GM12865 (cell line): Measurements from ENCODE around the gene CDYL.

Experiments
- DNase-seq: peaks from one replicate; pipeline ENCODE4 v3.0.0; 2010; ENCODE audit warnings: low read depth
- H3K4me3 ChIP-seq: 2 replicates; pipeline ENCODE4 v1.5.1; 2011; ENCODE audit warnings: mild to moderate bottlenecking, low read depth, low read length, control low read depth
- TF ChIP-seq, protein P1 (sequence below): IDR thresholded peaks from 2 replicates; pipeline ENCODE4 v1.5.1; 2011; ENCODE audit warnings: low read length, control low read depth, low read depth, inconsistent platforms; ENCODE audit not compliant: insufficient read depth; ENCODE audit errors: missing control alignments

CDYL gene

DNA sequence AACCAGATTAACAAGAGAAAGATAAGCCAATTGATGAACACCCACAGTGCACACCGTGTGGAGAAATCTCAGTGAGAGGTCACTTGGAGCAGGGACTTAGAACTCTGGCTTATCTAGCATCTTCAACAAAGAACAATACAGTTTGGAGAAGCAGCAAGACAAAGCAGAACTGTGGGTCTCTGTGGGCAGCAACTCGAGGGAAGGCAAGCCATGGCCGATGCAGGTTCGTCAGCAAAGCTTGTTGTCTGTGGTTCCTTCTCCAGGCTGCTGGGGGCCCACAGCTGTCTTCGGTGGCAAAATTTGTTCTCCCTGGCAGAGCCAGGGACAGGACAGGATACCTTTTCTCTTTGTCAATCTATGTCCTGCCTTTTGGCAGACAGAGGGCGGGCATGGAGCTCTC is 205.6 kb downstream of the CDYL start:
- H3K4me3 ChIP-seq, result no peak overlapping the region
- DNase-seq, result no peak
- TF ChIP-seq, protein P1, sequence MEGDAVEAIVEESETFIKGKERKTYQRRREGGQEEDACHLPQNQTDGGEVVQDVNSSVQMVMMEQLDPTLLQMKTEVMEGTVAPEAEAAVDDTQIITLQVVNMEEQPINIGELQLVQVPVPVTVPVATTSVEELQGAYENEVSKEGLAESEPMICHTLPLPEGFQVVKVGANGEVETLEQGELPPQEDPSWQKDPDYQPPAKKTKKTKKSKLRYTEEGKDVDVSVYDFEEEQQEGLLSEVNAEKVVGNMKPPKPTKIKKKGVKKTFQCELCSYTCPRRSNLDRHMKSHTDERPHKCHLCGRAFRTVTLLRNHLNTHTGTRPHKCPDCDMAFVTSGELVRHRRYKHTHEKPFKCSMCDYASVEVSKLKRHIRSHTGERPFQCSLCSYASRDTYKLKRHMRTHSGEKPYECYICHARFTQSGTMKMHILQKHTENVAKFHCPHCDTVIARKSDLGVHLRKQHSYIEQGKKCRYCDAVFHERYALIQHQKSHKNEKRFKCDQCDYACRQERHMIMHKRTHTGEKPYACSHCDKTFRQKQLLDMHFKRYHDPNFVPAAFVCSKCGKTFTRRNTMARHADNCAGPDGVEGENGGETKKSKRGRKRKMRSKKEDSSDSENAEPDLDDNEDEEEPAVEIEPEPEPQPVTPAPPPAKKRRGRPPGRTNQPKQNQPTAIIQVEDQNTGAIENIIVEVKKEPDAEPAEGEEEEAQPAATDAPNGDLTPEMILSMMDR, result no peak

DNA sequence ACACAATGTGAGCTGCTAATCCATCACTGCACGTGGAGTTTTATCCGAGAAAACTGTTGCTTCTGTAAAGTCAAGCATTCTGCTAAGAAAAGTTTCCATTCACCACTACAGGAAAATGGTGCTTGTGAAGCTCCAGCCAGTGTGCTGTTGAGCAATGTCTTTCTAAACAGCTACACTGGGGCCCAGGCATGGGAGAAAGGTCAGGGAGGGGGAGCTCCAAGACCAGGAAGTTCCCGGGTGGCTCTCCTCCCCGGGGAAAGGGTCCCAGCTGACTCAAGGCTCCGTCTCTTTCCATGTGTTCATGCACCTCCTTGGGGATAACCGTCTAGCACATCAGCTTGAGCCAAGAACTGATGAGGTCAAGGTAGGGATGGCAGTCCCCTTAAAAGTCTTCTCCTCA is 207.1 kb downstream of the CDYL start:
- no peak for DNase-seq
- no peak overlapping the region for H3K4me3 ChIP-seq
- TF ChIP-seq, protein P1, result no peak

GRCh38 chr6:4986999-4987398 is 210.8 kb downstream of the CDYL start:
- TF ChIP-seq, protein P1, result no peak
- no peak for DNase-seq
- no peak overlapping the region for H3K4me3 ChIP-seq

GRCh38 chr6:4987432-4987831 is 211.2 kb downstream of the CDYL start:
- TF ChIP-seq, protein P1, result no peak
- H3K4me3 ChIP-seq, result no peak overlapping the region
- no peak for DNase-seq

DNA sequence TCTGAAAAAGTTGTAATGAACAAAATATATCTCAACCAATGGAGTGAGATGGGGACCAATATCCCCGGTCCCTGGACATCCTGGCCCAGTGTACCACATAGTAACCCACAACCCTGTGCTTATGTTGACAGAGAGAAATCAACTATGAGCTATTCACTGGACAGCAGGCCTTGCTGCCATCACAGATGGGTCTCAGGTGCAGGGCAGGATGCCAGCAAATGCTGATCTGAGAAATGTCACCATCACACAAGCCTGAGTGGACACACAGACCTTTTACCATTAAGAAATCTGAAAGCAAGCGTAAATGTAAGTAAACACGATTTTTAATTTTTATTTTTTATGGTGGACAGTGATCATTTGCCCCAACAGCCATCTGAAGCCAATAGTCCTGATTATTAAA is 218.5 kb downstream of the CDYL start:
- no peak overlapping the region for H3K4me3 ChIP-seq
- DNase-seq, result no peak
- TF ChIP-seq, protein P1, result no peak

DNA sequence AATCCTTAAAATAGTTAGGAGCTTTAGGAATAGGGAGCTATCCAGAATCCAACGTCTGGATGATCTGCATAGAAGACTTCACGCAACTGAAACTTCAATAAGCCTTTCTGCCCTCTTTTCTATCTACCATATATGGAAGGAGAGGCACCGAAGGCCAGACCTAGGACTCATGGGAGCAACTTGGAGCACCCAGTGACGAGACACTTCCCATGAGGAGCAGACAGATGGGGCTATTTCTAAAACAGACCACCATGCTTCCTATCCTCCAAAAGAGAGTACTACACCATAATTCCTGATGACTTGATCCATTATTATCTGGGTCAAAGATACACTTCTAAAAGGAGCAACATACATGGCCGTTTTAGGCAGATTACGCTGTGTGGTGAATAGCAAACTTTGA is 221.7 kb downstream of the CDYL start:
- H3K4me3 ChIP-seq, result no peak overlapping the region
- DNase-seq, result no peak
- TF ChIP-seq, protein P1, result no peak

- no peak overlapping the region for H3K4me3 ChIP-seq
- DNase-seq, result no peak
- TF ChIP-seq, protein P1, result no peak
These were observed 223.4 kb downstream of the CDYL start for GRCh38 chr6:4999586-4999985.
